SK-N-MC (cell line): ENCODE data around the gene SSPN.

Source experiments
- EZH2 ChIP-seq: fragments of 200-600 bp; sonication (generic); IDR thresholded peaks from one replicate; pipeline ENCODE4 v1.6.1; 2017; ENCODE audit warnings: antibody characterized with exemption
- FOXP2 ChIP-seq: optimal IDR thresholded peaks from 2 replicates; pipeline ENCODE3; 2011; ENCODE audit warnings: mild to moderate bottlenecking, moderate library complexity; ENCODE audit not compliant: insufficient read depth; ENCODE audit errors: extremely low read length, control extremely low read depth
- POLR2AphosphoS5 ChIP-seq: IDR thresholded peaks from 2 replicates; pipeline ENCODE4 v1.6.1; 2012; ENCODE audit warnings: mild to moderate bottlenecking, low read depth, low read length, borderline replicate concordance

DNA sequence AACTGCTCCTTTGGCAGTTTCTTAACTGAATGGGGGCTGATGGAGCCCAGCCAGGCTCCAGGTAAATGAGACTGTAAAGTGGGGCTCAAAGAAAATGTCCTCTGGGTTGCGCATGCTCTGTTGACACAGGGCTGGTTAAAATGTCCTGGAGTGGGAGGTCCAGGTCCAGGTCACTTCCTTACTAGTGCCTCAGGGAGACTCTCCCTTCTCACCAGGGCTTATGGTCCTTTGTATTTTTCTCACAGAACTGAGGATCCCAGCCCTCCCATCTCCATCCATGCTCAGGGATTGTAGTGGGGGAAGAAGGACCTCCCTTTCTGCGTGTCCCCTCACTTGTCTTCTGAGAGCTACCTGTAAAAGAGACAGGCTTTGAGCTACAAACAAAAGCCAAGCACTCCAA, 77.5 kb downstream of the SSPN start:
- TF ChIP-seq POLR2AphosphoS5: no peak
- TF ChIP-seq EZH2: no peak
- no peak for TF ChIP-seq FOXP2
